Measurements from ENCODE around the gene ITK.

The ITK gene

DNA sequence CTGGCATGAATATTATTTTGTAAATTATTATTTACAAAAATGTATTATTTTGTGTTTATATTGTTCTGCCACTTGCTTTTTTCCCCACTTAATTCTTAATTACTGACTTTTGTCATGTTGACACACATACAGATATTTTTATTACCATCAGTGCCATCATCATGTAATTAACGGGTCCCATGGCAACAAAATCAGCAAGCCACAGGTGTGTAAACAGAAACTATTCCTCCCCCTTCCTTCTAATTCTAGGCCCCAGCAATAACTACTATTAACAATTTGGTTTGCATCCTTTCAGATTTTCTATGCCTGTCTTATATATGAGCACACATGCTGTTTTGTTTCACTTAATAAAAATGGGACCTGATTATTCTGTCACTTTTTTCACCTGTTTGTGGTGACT lies 114.6 kb downstream of the ITK start:
- DNase-seq, result no peak
- intact Hi-C loops (cut with DNase I), result no loop called here

DNA sequence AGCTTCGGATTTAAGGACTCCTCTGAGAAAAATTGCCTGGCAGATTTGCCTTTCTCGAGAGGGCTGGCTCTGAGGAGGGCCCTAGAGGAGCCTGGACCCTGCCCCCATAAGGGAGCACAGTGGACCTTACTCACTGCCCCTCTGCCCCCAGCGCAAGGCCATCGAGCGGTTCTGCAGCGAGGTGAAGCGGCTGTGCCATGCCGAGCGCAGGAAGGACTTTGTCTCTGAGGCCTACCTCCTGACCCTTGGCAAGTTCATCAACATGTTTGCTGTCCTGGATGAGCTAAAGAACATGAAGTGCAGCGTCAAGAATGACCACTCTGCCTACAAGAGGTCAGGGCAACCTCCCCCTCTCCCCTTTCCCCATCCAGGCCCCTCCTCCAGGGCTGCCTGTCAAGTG lies 119.9 kb downstream of the ITK start:
- DNase-seq, result no peak
- intact Hi-C loops (cut with DNase I), result no loop called here

DNA sequence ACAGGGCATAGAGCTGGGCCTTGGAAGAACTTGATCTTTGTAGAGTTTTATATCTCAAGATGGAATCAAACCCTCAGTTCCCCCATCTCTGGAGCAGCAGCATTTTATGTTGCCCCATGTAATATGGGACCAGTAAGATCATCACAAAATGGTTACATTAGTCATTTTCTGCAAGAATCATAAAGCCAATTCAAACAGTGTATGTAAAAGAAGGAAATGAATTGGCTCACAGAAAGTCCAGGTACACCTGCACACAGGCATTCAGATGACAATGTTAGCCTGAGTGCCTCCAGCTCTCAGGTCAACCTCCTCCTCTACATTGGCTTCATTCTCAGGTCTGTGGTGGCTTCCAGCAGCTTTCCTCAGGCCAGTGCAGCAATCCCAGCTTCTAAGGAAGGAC lies 120.4 kb downstream of the ITK start:
- intact Hi-C loops (cut with DNase I), result no loop called here
- no peak for DNase-seq

DNA sequence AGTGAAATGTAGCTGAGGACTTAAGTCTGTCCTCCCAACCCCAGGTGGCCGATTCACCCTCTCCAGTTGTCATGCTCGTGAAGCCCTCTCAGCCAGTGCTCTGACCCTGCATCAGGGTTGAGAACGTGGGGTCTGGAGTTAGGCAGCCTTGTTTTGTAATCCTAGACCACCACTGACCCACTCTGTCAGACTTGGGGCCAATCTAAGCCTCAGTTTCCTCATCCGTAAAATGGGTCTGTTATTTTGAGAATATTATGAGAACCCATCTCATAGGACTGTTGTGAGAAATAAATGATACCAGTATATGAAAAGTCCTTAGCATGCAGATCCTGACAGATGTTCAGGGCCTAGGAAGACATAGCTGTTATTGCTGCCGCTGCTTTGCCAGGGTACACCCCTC lies 122.4 kb downstream of the ITK start:
- DNase-seq, result no peak
- intact Hi-C loops (cut with DNase I), result no loop called here

DNA sequence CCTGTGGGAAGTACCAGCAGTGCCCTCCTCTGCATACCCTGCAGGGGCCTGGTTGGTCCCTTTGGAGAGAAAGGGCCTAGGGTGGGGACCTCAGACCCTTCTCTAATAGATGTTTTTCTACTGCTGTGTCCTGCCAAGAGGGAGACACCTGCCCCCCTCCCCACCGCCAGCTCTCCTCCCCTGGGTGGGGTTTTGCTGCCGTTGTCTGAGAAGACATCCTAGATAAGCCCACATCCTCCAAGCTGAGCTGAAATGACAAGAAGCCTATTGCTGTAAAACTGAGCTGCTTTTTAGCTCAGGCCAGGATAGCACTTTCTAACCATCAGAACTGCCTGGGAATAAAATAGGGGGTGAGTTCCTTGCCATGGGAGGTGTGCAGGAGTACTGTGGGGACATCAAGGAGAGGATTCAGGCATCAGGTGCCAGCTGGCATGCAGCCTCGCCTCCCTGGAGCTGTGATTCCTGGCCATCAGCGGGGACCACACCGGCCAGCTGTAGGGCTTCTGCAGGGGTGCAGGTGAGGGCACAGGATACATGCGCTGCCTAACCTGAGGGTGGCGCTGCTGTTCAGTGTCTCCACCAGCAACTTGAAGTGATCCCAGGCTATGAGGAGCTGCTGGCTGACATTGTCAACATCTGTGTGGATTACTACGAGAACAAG lies 123.2 kb downstream of the ITK start:
- intact Hi-C loops (cut with DNase I), result no loop called here
- peak in 1 of 10 donors; percentile 29 for DNase-seq

Data from posterior cingulate gyrus (tissue), 11 donors.